Heart right ventricle (tissue), 16 donors: ENCODE data around the gene DGKH. TPM values are rescaled to one million over a fixed set of nuclear protein-coding genes. Genes with fewer than 3 reads are reported as not detected.

Experiments
- ATAC-seq, 8 donors: fragments of 200-7000 bp; cut with Tn5 transposase; one replicate each; pipeline ENCODE4 v1.9.1; 2020; ENCODE audit warnings: mild to moderate bottlenecking in 8 of 8, moderate library complexity in 8 of 8, moderate number of reproducible peaks in 1 of 8
- DNase-seq, 2 donors: peaks; one replicate each; pipeline ENCODE4 v3.0.0-alpha.2; 2020
- H3K27ac ChIP-seq, 10 donors: fragments of 200-600 bp; sonication (generic) in 2 of 10; one replicate each; pipeline versions ENCODE4 v1.5.0 to v1.8.0; 2020 to 2022; ENCODE audit warnings: mild to moderate bottlenecking in 3 of 10
- H3K27me3 ChIP-seq, 7 donors: fragments of 200-600 bp; one replicate each; pipeline ENCODE4 v1.8.0; 2021 to 2022; ENCODE audit warnings: mild to moderate bottlenecking in 2 of 7
- H3K36me3 ChIP-seq, 9 donors: fragments of 200-600 bp; sonication (generic) in 1 of 9; one replicate each; pipeline versions ENCODE4 v1.5.0 to v1.8.0; 2020 to 2022; ENCODE audit warnings: mild to moderate bottlenecking in 2 of 9
- H3K4me1 ChIP-seq, 9 donors: fragments of 200-600 bp; sonication (generic) in 1 of 9; one replicate each; pipeline versions ENCODE4 v1.5.0 to v1.8.0; 2020 to 2022; ENCODE audit warnings: mild to moderate bottlenecking in 4 of 9
- H3K4me3 ChIP-seq, 10 donors: fragments of 200-600 bp; sonication (generic) in 2 of 10; one replicate each; pipeline versions ENCODE4 v1.5.0 to v1.8.0; 2020 to 2022; ENCODE audit warnings: mild to moderate bottlenecking in 7 of 10, moderate library complexity in 2 of 10
- H3K9me3 ChIP-seq, 11 donors: fragments of 200-600 bp in 10 of 11; sonication (generic) in 2 of 11; one replicate each; pipeline versions ENCODE4 v1.5.0 to v1.8.0; 2013 to 2022; ENCODE audit warnings: mild to moderate bottlenecking in 2 of 11, control low read depth in 1 of 11, moderate library complexity in 1 of 11
- CTCF ChIP-seq, 9 donors: fragments of 200-600 bp; sonication (generic) in 2 of 9; IDR thresholded peaks; one replicate each; pipeline versions ENCODE4 v1.5.0 to v1.8.0; 2021 to 2022; ENCODE audit warnings: antibody characterized with exemption in 9 of 9, mild to moderate bottlenecking in 5 of 9, moderate library complexity in 1 of 9
- WGBS, 2 donors: extraction: QIAGEN DNeasy Blood & Tissue Kit; methylation state at CpG; one replicate each; pipeline ENCODE4 v1.1.7; 2013; ENCODE audit warnings: inconsistent platforms in 1 of 2; 5-methylcytosine and 5-hydroxymethylcytosine counted together
- intact Hi-C, 10 donors: fragments of 100-400 bp; cut with DNase I; formaldehyde crosslinking; loops; one replicate each; pipeline versions ENCODE4 v1.11.1 to v1.14.2; 2022
- polyA plus RNA-seq, 2 donors: library from polyadenylated mRNA; stranded (reverse); fragments of 200-250 nt; gene quantifications; one replicate each; pipeline ENCODE4 v1.2.3, GENCODE V29; 2013
- total RNA-seq, 10 donors: library from RNA; stranded (reverse); fragmentation: NEBNext Ultra II Directional in 3 of 10; extraction: Animal tissue kit (Norgen Biotek cat#: 25700) in 3 of 10; gene quantifications; one replicate each; pipeline versions ENCODE4 v1.2.1 to v1.2.4, GENCODE V29; 2021 to 2023
- donor health status: Arrhythmogenic right ventricular cardiomyopathy.
- donor health status: ischemic (EF 13 %, LVEDD 7.1; RV severe dilation, severe dysfunction).
- donor health status: healthy with polysubstance abuse.
- donor health status: DM: no; HTN: yes; CAD: no.
- donor health status: DM: no; HTN: no; CAD: no.
- donor health status: ischemic (EF 25% LVEDD 6.9; RV normal size, moderate dysfunction).
- donor health status: ischemic (EF 25% LVEDD 5.7; RV mildly dilated, moderate dysfunction).
- donor health status: healthy.
- donor health status: DM: yes; HTN: yes; CAD: no.
- donor health status: Ischemic cardiomyopathy.
- donor health status: ischemic (EF 35%, LVEDD 5.7; RV mildly dilated, moderate dysfunction).
- donor health status: nonischemic (EF 11% LVEDD 7.7; RV severe dilation, severe dysfunction).
- donor health status: DM: yes; HTN: yes; CAD: no.
- donor health status: PGD.
- donor health status: ischemic (EF 29% LVEDD 5.4; RV normal size, mild dysfunction).
- donor health status: nonischemic (EF 23%, LVEDD 6.1; RV moderate dilation, normal function).

Gene DGKH
- total and polyA plus RNA-seq, 12 donors = 1.2 to 11.0 (median 7.2) TPM

- Histone ChIP-seq H3K27me3 (no peaks in the 10 kb centered on the region), H3K36me3 (peaks cover 0 to 2% (median 0%) of the 10 kb centered on the region in 9 donors), H3K27ac (no peak overlapping the region), H3K4me1 (peaks cover 0 to 38% (median 13%) of the 10 kb centered on the region in 9 donors), H3K4me3 (no peak overlapping the region), H3K9me3 (no peaks in the 10 kb centered on the region)
- no peak for ATAC-seq
- TF ChIP-seq CTCF (IDR thresholded peaks at IDR 0.05) = no peak
- intact Hi-C loops = loop anchor here in 1 of 10 donors (10.0 kb wide), 1 partner anchor 805 kb away; no protein-coding TSS in a partner anchor
- DNase-seq = no peak
- WGBS, 2 donors = 48 to 61% methylated on average over 1 of the region's 1 CpG
These were observed 231.5 kb downstream of the DGKH start for GRCh38 chr13:42279986-42280385.

- Histone ChIP-seq H3K4me3 (no peak overlapping the region), H3K27me3 (no peaks in the 10 kb centered on the region), H3K36me3 (peaks cover 0 to 8% (median 0%) of the 10 kb centered on the region in 9 donors), H3K27ac (no peak overlapping the region), H3K4me1 (peaks cover 0 to 38% (median 12%) of the 10 kb centered on the region in 9 donors), H3K9me3 (no peaks in the 10 kb centered on the region)
- ATAC-seq (peak in 2 of 8 donors; percentile 48 to 55), DNase-seq (no peak)
- TF ChIP-seq CTCF (IDR thresholded peaks at IDR 0.05) = no peak
- intact Hi-C loops = no loop called here
- 72 to 77% methylated on average over 2 of the region's 2 CpGs for WGBS, 2 donors
These were observed 232.1 kb downstream of the DGKH start for GRCh38 chr13:42280537-42280936.

- DNase-seq (no peak), ATAC-seq (peak in 2 of 8 donors; percentile 57 to 67)
- H3K36me3 ChIP-seq = peaks cover 0 to 38% (median 17%) of the 10 kb centered on the region in 9 donors
- no peaks in the 10 kb centered on the region for H3K9me3 ChIP-seq
- intact Hi-C loops = no loop called here
- TF ChIP-seq CTCF (IDR thresholded peaks at IDR 0.05) = no peak
- 73 to 83% methylated on average over 3 of the region's 3 CpGs for WGBS, 2 donors
- H3K4me1 ChIP-seq = peaks cover 0 to 33% (median 12%) of the 10 kb centered on the region in 9 donors
- no peak overlapping the region for H3K4me3 ChIP-seq
- H3K27me3 ChIP-seq = no peaks in the 10 kb centered on the region
- H3K27ac ChIP-seq = peak overlapping the region in 3 of 10 donors; percentile 11 to 24 (median 12)
These were observed 235.1 kb downstream of the DGKH start for GRCh38 chr13:42283574-42283973.

GRCh38 chr13:42284068-42284467 is 235.6 kb downstream of the DGKH start:
- no peak for ATAC-seq
- 89 to 92% methylated on average over 3 of the region's 3 CpGs for WGBS, 2 donors

More at GRCh38 chr13:42284068-42284467, 235.6 kb downstream of the DGKH start:
- no peak for DNase-seq
- Histone ChIP-seq H3K4me3 (no peak overlapping the region), H3K27me3 (no peaks in the 10 kb centered on the region), H3K9me3 (no peaks in the 10 kb centered on the region), H3K27ac (peak overlapping the region in 3 of 10 donors; percentile 11 to 24 (median 12)), H3K36me3 (peaks cover 0 to 43% (median 17%) of the 10 kb centered on the region in 9 donors), H3K4me1 (peaks cover 0 to 33% (median 12%) of the 10 kb centered on the region in 9 donors)
- intact Hi-C loops = no loop called here
- TF ChIP-seq CTCF (IDR thresholded peaks at IDR 0.05) = no peak

Other genes with a start within 250 kb of the DGKH start
- gene VWA8, start 87.5 kb upstream of the DGKH start, total RNA-seq = 10 to 100 TPM; 36.1 to 71.6 (median 60.8) TPM
- gene VWA8, start 87.5 kb upstream of the DGKH start, polyA plus RNA-seq = 10 to 100 TPM in 1 of 2 donors, 1 to 10 TPM in 1; 7.5 to 19.9 TPM
- gene AKAP11, start 223.5 kb downstream of the DGKH start, total RNA-seq = 10 to 100 TPM; 21.1 to 36.2 (median 28.2) TPM
- gene AKAP11, start 223.5 kb downstream of the DGKH start, polyA plus RNA-seq = 1 to 10 TPM; 3.6 to 4.6 TPM